ENCODE measurements around the gene CNOT11. TPM values are rescaled to one million over a fixed set of nuclear protein-coding genes. Genes with fewer than 3 reads are reported as not detected.

The CNOT11 gene
- total RNA-seq, 1 donor: 51.0 TPM

- no peak overlapping the region for H3K4me3 ChIP-seq (ENCODE audit: low read depth, low read length)
- no peak for TF ChIP-seq CTCF (IDR thresholded peaks at IDR 0.05; ENCODE audit: insufficient read depth, low read depth, low read length)
- DNase-seq (ENCODE audit: low read depth): no peak
Measured at GRCh38 chr2:101286684-101287083, 34.0 kb downstream of the CNOT11 start.

- TF ChIP-seq CTCF (IDR thresholded peaks at IDR 0.05; ENCODE audit: insufficient read depth, low read depth, low read length): no peak
- DNase-seq (ENCODE audit: low read depth): no peak
- H3K4me3 ChIP-seq (ENCODE audit: low read depth, low read length): no peak overlapping the region
Measured at GRCh38 chr2:101287303-101287702, 34.6 kb downstream of the CNOT11 start.

- no peak overlapping the region for H3K4me3 ChIP-seq (ENCODE audit: low read depth, low read length)
- no peak for TF ChIP-seq CTCF (IDR thresholded peaks at IDR 0.05; ENCODE audit: insufficient read depth, low read depth, low read length)
- no peak for DNase-seq (ENCODE audit: low read depth)
Measured at GRCh38 chr2:101290711-101291110, 38.0 kb downstream of the CNOT11 start.

- TF ChIP-seq CTCF (IDR thresholded peaks at IDR 0.05; ENCODE audit: insufficient read depth, low read depth, low read length): no peak
- DNase-seq (ENCODE audit: low read depth): no peak
- H3K4me3 ChIP-seq (ENCODE audit: low read depth, low read length): no peak overlapping the region
Measured at GRCh38 chr2:101291973-101292372, 39.3 kb downstream of the CNOT11 start.

DNA sequence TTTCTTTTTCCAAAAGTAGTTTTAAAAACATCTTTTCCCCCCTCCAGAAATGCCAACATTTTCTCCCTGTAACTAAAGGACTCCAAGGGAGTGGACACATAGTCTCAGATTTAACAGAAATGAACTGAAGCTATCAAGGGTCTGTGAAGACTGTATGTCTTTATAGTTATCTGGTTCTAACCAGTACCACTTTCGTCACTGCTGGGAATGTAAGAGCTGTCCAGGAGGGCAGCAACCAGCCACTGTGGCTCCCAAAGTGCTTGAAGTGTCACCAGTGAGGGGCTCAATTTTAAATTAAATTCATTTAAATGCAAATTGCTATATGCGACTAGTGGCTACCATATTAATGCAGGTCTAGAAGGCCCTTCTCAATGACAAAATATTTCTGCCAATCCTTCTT is 40.9 kb downstream of the CNOT11 start:
- TF ChIP-seq CTCF (IDR thresholded peaks at IDR 0.05; ENCODE audit: insufficient read depth, low read depth, low read length): no peak
- H3K4me3 ChIP-seq (ENCODE audit: low read depth, low read length): no peak overlapping the region
- no peak for DNase-seq (ENCODE audit: low read depth)

DNA sequence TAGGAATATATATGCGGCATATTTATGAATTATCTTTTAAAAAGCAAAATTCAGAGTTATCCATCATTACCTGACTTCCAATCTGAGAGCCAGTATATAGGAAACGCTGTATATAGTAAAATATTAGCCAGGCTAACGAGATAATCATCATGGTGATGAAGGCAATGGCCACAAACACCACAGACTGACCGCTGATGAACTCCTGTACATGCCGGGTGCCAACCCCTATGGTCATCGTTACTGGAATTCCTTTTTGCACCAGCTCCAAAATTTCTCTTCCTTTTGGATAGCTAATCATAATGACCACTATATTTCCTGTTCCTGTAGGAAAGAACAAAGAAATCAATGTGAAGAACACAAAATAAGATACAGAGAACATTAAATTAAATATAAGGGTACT is 42.2 kb downstream of the CNOT11 start:
- no peak for DNase-seq (ENCODE audit: low read depth)
- no peak for TF ChIP-seq CTCF (IDR thresholded peaks at IDR 0.05; ENCODE audit: insufficient read depth, low read depth, low read length)
- no peak overlapping the region for H3K4me3 ChIP-seq (ENCODE audit: low read depth, low read length)

- DNase-seq (ENCODE audit: low read depth): peak; percentile 30
- no peak overlapping the region for H3K4me3 ChIP-seq (ENCODE audit: low read depth, low read length)
- no peak for TF ChIP-seq CTCF (IDR thresholded peaks at IDR 0.05; ENCODE audit: insufficient read depth, low read depth, low read length)
Measured at GRCh38 chr2:101295895-101296294, 43.2 kb downstream of the CNOT11 start.

Measured in fibroblast of villous mesenchyme (primary cell).